ENCODE results near the gene POLR1C. TPM values are rescaled to one million over a fixed set of nuclear protein-coding genes. Genes with fewer than 3 reads are reported as not detected.

The POLR1C gene
- total and polyA plus RNA-seq, 10 of the 15 experiments (the other 5 are each of a cell fraction or from before 2014, with no cell fraction given): 40.0 to 180 (median 66.2) TPM

GRCh38 chr6:43506667-43507471, 10.0 kb upstream of the POLR1C start (continued):
- peak; percentile 80 for TF ChIP-seq RAD21 (IDR thresholded peaks at IDR 0.05; ENCODE audit: insufficient read depth, low read depth, low read length)
- peak; percentile 52; the same call in 1 of the 2 replicates for TF ChIP-seq YY1 (IDR thresholded peaks at IDR 0.05; ENCODE audit: low read depth, low read length)
- no peak for TF ChIP-seq PML (IDR thresholded peaks at IDR 0.05; ENCODE audit: low read length)
- TF ChIP-seq SMARCA5 (IDR thresholded peaks at IDR 0.05): peak; percentile 62; the same call in 1 of the 2 replicates
- TF ChIP-seq, protein P1, sequence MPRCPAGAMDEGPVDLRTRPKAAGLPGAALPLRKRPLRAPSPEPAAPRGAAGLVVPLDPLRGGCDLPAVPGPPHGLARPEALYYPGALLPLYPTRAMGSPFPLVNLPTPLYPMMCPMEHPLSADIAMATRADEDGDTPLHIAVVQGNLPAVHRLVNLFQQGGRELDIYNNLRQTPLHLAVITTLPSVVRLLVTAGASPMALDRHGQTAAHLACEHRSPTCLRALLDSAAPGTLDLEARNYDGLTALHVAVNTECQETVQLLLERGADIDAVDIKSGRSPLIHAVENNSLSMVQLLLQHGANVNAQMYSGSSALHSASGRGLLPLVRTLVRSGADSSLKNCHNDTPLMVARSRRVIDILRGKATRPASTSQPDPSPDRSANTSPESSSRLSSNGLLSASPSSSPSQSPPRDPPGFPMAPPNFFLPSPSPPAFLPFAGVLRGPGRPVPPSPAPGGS (IDR thresholded peaks at IDR 0.05; ENCODE audit: borderline replicate concordance, insufficient read depth, low read depth, low read length, poor library complexity, severe bottlenecking): no peak
- TF ChIP-seq GABPA (IDR thresholded peaks at IDR 0.05; ENCODE audit: low read depth): no peak
- TF ChIP-seq, protein P2, sequence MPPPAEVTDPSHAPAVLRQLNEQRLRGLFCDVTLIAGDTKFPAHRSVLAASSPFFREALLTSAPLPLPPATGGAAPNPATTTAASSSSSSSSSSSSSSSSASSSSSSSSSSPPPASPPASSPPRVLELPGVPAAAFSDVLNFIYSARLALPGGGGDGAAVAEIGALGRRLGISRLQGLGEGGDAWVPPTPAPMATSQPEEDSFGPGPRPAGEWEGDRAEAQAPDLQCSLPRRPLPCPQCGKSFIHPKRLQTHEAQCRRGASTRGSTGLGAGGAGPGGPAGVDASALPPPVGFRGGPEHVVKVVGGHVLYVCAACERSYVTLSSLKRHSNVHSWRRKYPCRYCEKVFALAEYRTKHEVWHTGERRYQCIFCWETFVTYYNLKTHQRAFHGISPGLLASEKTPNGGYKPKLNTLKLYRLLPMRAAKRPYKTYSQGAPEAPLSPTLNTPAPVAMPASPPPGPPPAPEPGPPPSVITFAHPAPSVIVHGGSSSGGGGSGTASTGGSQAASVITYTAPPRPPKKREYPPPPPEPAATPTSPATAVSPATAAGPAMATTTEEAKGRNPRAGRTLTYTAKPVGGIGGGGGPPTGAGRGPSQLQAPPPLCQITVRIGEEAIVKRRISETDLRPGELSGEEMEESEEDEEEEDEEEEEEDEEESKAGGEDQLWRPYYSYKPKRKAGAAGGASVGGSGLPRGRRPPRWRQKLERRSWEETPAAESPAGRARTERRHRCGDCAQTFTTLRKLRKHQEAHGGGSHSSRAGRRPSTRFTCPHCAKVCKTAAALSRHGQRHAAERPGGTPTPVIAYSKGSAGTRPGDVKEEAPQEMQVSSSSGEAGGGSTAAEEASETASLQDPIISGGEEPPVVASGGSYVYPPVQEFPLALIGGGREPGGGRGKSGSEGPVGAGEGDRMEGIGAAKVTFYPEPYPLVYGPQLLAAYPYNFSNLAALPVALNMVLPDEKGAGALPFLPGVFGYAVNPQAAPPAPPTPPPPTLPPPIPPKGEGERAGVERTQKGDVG (CRISPR knock-in tag; IDR thresholded peaks at IDR 0.05): no peak

Measured in GM12878 (cell line).